ENCODE measurements around the gene AATK. TPM values are rescaled to one million over a fixed set of nuclear protein-coding genes. Genes with fewer than 3 reads are reported as not detected.

Gene AATK
- total and polyA plus RNA-seq, 9 of the 15 experiments (the other 6 are each of a cell fraction or from before 2014, with no cell fraction given): 0.11 to 0.55 (median 0.38) TPM; not detected in 5

GRCh38 chr17:81187586-81188490, 21.8 kb upstream of the AATK start:
- Histone ChIP-seq H2AFZ (ENCODE audit: low read depth, low read length) (no peak overlapping the region), H4K20me1 (replicated peaks; ENCODE audit: control insufficient read depth, insufficient read depth, low read length) (no peaks in the 10 kb centered on the region; the same call in 1 of the 2 replicates), H3K9me1 (ENCODE audit: control insufficient read depth, insufficient read depth, low read length) (no peaks in the 10 kb centered on the region), H3K9me3 (replicated peaks; ENCODE audit: control insufficient read depth, insufficient read depth, low read depth, low read length) (no peaks in the 10 kb centered on the region), H3K79me2 (ENCODE audit: control insufficient read depth, insufficient read depth, low read length) (no peaks in the 10 kb centered on the region), H3K27ac (ENCODE audit: extremely low read depth, low read depth, low read length) (no peak overlapping the region), H3K4me3 (no peak overlapping the region), H3K4me1 (replicated peaks in 1 of 2; ENCODE audit: control insufficient read depth in 2 of 2, insufficient read depth in 2 of 2, low read length in 2 of 2) (peaks cover 0 to 62% of the 10 kb centered on the region in 2 experiments; a peak in 2 of 5 replicates), H3K9ac (ENCODE audit: insufficient read depth in 1 of 2, low read depth in 2 of 2, low read length in 2 of 2) (peak overlapping the region in 1 of 2 experiments; percentile 77; a peak in 2 of 4 replicates), H3K36me3 (ENCODE audit: control insufficient read depth, insufficient read depth, low read length) (no peaks in the 10 kb centered on the region), H3K27me3 (ENCODE audit: control insufficient read depth in 2 of 2, insufficient read depth in 2 of 2, low read length in 2 of 2) (peaks cover 5 to 16% of the 10 kb centered on the region in 2 experiments; a peak in 3 of 5 replicates), H3K4me2 (ENCODE audit: insufficient read depth, low read length) (no peak overlapping the region)
- in situ Hi-C loops (cut with MboI) (no loop called here), intact Hi-C loops (cut with micrococcal nuclease) (no loop called here)
- FAIRE-seq (no peak), ATAC-seq (no peak), DNase-seq (ENCODE audit: extremely low read depth in 1 of 4, low spot score in 3 of 4) (peak in 1 of 4 experiments; percentile 25)
- POLR2A ChIA-PET: interaction anchor here (0.6 to 1.1 kb wide), 2 partner anchors 8 to 186 kb away, joined by 4 to 5 read pairs; no protein-coding TSS in a partner anchor
- CTCF ChIA-PET (ENCODE audit: low intra/inter-chr PET ratio): interaction anchor here (0.5 to 0.6 kb wide), 2 partner anchors 19 to 63 kb away, joined by 4 read pairs; no protein-coding TSS in a partner anchor
- 62% methylated on average over 25 of the region's 26 CpGs for WGBS (ENCODE audit: insufficient coverage, low coverage, missing lambda C conversion rate)
- BruUV-seq (replicated peaks): no TSS peak
- TF ChIP-seq POLR2B (IDR thresholded peaks at IDR 0.05; ENCODE audit: low read depth, partially characterized antibody) (no peak), POLR2G (IDR thresholded peaks at IDR 0.05; ENCODE audit: low read depth, low read length) (peak; percentile 52), ZFP1 (CRISPR knock-in tag; IDR thresholded peaks at IDR 0.05) (no peak)
- TF ChIP-seq, protein P1, sequence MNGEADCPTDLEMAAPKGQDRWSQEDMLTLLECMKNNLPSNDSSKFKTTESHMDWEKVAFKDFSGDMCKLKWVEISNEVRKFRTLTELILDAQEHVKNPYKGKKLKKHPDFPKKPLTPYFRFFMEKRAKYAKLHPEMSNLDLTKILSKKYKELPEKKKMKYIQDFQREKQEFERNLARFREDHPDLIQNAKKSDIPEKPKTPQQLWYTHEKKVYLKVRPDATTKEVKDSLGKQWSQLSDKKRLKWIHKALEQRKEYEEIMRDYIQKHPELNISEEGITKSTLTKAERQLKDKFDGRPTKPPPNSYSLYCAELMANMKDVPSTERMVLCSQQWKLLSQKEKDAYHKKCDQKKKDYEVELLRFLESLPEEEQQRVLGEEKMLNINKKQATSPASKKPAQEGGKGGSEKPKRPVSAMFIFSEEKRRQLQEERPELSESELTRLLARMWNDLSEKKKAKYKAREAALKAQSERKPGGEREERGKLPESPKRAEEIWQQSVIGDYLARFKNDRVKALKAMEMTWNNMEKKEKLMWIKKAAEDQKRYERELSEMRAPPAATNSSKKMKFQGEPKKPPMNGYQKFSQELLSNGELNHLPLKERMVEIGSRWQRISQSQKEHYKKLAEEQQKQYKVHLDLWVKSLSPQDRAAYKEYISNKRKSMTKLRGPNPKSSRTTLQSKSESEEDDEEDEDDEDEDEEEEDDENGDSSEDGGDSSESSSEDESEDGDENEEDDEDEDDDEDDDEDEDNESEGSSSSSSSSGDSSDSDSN (IDR thresholded peaks at IDR 0.05; ENCODE audit: borderline replicate concordance in 1 of 2, low read depth in 2 of 2, low read length in 2 of 2): no peak
